GM12891 (cell line): Measurements from ENCODE around the gene RPUSD1.

ENCODE experiments used
- PAX5 ChIP-seq: IDR thresholded peaks from 2 replicates; pipeline ENCODE4 v1.6.1; 2011; ENCODE audit warnings: low read length, moderate library complexity, mild to moderate bottlenecking; ENCODE audit not compliant: insufficient read depth, severe bottlenecking
- POLR2A ChIP-seq: IDR thresholded peaks from 2 replicates; pipeline ENCODE4 v1.6.1; 2011; ENCODE audit warnings: low read depth, low read length, control low read depth
- POLR2AphosphoS5 ChIP-seq: IDR thresholded peaks from 2 replicates; pipeline ENCODE4 v1.6.1; 2011; ENCODE audit warnings: low read depth, low read length, control low read depth
- POU2F2 ChIP-seq: IDR thresholded peaks from 2 replicates; pipeline ENCODE4 v1.6.1; 2011; ENCODE audit warnings: low read depth, mild to moderate bottlenecking, control low read depth, low read length, moderate library complexity
- SPI1 ChIP-seq: IDR thresholded peaks from 2 replicates; pipeline ENCODE4 v1.6.1; 2011; ENCODE audit warnings: low read depth, low read length, control low read depth
- TAF1 ChIP-seq: IDR thresholded peaks from 2 replicates; pipeline ENCODE4 v1.6.1; 2011; ENCODE audit warnings: low read depth, low read length, control low read depth

DNA sequence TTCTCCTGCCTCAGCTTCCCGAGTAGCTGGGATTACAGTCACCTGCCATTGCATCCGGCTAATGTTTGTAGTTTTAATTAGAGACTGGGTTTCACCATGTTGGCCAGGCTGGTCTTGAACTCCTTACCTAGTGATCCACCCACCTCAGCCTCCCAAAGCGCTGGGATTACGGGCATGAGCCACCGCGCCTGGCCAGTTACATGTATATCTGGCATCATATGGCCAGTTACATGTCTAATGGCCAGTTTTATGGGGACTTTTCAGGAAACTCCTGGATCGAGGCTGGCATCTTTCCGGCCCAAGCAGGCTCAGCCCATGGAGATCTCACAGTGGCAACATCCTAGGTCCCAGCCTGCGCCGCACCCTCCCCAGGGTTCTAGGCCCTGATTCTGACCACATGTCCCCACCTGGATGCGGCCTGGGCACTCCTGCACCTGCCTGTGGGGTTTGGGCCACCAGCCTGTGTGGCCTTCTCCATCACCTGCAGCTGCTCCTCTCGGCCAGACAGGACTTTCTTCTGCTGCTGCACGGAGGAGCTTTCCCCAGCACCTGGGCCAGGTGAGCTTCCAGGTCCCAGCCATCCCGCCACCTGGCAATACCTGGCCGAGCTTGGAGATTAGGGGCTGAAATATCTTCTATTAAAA is 46.1 kb downstream of the RPUSD1 start:
- TF ChIP-seq POU2F2 = no peak
- TF ChIP-seq POLR2AphosphoS5 = no peak
- no peak for TF ChIP-seq TAF1
- TF ChIP-seq POLR2A = no peak
- no peak for TF ChIP-seq PAX5
- no peak for TF ChIP-seq SPI1
